Kidney (tissue), 14 donors: ENCODE data around the gene RETSAT. TPM values are rescaled to one million over a fixed set of nuclear protein-coding genes. Genes with fewer than 3 reads are reported as not detected.

Experiments
- DNase-seq, 5 donors: peaks; one replicate each; pipeline ENCODE4 v3.0.0-alpha.2; 2013 to 2020
- FAIRE-seq: peaks from 2 replicates; lab custom pipeline; 2012; peaks lifted over from hg19 to GRCh38; lab: Jason Lieb, UNC
- H3K27ac ChIP-seq, 2 donors: one replicate each; pipeline ENCODE4 v1.7.0; 2013; ENCODE audit warnings: low read depth in 2 of 2, low read length in 2 of 2, inconsistent platforms in 1 of 2
- H3K27me3 ChIP-seq: one replicate; pipeline ENCODE4 v1.7.1; 2013; ENCODE audit warnings: low read length, inconsistent platforms; ENCODE audit not compliant: control insufficient read depth, insufficient read depth
- H3K36me3 ChIP-seq, 3 donors: one replicate each; pipeline versions ENCODE4 v1.7.0 to v1.7.1; 2013; ENCODE audit warnings: low read length in 3 of 3, control low read depth in 1 of 3, inconsistent platforms in 1 of 3; ENCODE audit not compliant: insufficient read depth in 3 of 3, control insufficient read depth in 2 of 3
- H3K4me1 ChIP-seq, 3 donors: one replicate each; pipeline versions ENCODE4 v1.7.0 to v1.7.1; 2013; ENCODE audit warnings: low read length in 3 of 3, inconsistent platforms in 1 of 3, low read depth in 1 of 3; ENCODE audit not compliant: control insufficient read depth in 2 of 3, insufficient read depth in 2 of 3
- H3K4me3 ChIP-seq, 3 donors: one replicate each; pipeline versions ENCODE4 v1.7.0 to v1.8.1; 2013; ENCODE audit warnings: low read length in 3 of 3, control low read depth in 1 of 3, inconsistent platforms in 1 of 3
- H3K9ac ChIP-seq, 3 donors: one replicate each; pipeline versions ENCODE4 v1.7.0 to v1.7.1; 2013; ENCODE audit warnings: low read length in 3 of 3, control low read depth in 1 of 3, inconsistent platforms in 1 of 3
- H3K9me3 ChIP-seq, 3 donors: one replicate each; pipeline versions ENCODE4 v1.7.0 to v1.7.1; 2013; ENCODE audit warnings: low read length in 3 of 3, control low read depth in 1 of 3, inconsistent platforms in 1 of 3; ENCODE audit not compliant: control insufficient read depth in 2 of 3, insufficient read depth in 1 of 3
- intact Hi-C: fragments of 100-400 bp; cut with DNase I; formaldehyde crosslinking; loops from one replicate; pipeline ENCODE4 v1.11.1; 2022
- polyA plus RNA-seq: library from polyadenylated mRNA; stranded (reverse); fragments of 350-450 nt; fragmentation: Illumina TruSeq; extraction: RNeasy Lipid Tissue Mini Kit (QIAGEN cat#74804); gene quantifications from one replicate; pipeline ENCODE4 v1.2.3, GENCODE V29; 2014; ENCODE audit warnings: low read depth, low replicate concordance; ENCODE audit not compliant: insufficient read depth
- total RNA-seq: library from RNA; stranded (reverse); fragmentation: NEBNext Ultra II Directional; extraction: Animal tissue kit (Norgen Biotek cat#: 25700); gene quantifications from one replicate; pipeline ENCODE4 v1.2.1, GENCODE V29; 2021
- TF ChIP-seq, protein P1 (sequence below): IDR thresholded peaks from 3 replicates; pipeline ENCODE4 v1.5.1; 2012; ENCODE audit warnings: mild to moderate bottlenecking, moderate library complexity, borderline replicate concordance; ENCODE audit not compliant: insufficient read depth; ENCODE audit errors: extremely low read depth
- donor health status: control.
- donor health status: control.
- donor health status: control.
- donor health status: control.
- donor health status: control.
- donor health status: DM: yes; HTN: yes; CAD: no.
- donor health status: Normal renal cell carcinoma (clear cell type).

The RETSAT gene
- total and polyA plus RNA-seq, 2 donors from 2014 or later = 42.9 to 53.9 TPM

DNA sequence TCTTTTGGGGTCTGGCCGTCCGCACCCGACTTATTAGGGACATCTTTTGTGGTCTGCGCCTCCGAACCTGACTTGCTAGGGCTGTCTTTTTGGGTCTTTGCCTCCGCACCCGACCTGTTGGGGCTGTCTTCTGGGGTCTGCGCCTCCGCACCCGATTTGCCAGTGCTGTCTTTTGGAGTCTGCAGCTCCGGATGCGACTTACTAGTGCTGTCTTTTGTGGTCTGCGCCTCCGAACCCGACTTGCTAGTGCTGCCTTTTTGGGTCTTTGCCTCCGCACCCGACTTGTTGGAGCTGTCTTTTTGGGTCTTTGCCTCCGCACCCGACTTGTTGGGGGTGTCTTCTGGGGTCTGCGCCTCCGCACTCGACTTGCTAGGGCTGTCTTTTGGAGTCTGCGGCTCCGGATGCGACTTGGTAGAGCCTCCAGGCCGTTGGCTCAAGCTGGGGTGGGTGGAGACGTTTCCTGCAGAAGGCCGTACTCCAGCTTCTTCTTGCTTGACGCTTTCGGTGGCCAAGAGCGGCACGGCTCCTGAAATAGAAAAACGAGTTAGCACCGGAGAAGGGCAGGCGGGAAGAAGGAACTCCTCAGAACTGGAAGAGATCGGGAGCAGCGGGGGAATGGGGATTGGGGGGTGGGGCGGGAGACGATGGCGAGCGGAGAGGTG, 27.0 kb downstream of the RETSAT start:
- intact Hi-C loops = no loop called here
- DNase-seq (peak in 4 of 5 donors; percentile 58 to 85 (median 68)), FAIRE-seq (no peak)
- Histone ChIP-seq H3K9ac (peak overlapping the region; percentile 81 to 100 (median 99)), H3K4me1 (peaks cover 7 to 23% (median 14%) of the 10 kb centered on the region in 3 donors), H3K27me3 (no peaks in the 10 kb centered on the region), H3K4me3 (peak overlapping the region; percentile 81 to 99 (median 99)), H3K9me3 (no peaks in the 10 kb centered on the region), H3K27ac (peak overlapping the region; percentile 95 to 99), H3K36me3 (peaks cover 11 to 16% (median 13%) of the 10 kb centered on the region in 3 donors)
- TF ChIP-seq, protein P1, sequence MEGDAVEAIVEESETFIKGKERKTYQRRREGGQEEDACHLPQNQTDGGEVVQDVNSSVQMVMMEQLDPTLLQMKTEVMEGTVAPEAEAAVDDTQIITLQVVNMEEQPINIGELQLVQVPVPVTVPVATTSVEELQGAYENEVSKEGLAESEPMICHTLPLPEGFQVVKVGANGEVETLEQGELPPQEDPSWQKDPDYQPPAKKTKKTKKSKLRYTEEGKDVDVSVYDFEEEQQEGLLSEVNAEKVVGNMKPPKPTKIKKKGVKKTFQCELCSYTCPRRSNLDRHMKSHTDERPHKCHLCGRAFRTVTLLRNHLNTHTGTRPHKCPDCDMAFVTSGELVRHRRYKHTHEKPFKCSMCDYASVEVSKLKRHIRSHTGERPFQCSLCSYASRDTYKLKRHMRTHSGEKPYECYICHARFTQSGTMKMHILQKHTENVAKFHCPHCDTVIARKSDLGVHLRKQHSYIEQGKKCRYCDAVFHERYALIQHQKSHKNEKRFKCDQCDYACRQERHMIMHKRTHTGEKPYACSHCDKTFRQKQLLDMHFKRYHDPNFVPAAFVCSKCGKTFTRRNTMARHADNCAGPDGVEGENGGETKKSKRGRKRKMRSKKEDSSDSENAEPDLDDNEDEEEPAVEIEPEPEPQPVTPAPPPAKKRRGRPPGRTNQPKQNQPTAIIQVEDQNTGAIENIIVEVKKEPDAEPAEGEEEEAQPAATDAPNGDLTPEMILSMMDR = no peak

DNA sequence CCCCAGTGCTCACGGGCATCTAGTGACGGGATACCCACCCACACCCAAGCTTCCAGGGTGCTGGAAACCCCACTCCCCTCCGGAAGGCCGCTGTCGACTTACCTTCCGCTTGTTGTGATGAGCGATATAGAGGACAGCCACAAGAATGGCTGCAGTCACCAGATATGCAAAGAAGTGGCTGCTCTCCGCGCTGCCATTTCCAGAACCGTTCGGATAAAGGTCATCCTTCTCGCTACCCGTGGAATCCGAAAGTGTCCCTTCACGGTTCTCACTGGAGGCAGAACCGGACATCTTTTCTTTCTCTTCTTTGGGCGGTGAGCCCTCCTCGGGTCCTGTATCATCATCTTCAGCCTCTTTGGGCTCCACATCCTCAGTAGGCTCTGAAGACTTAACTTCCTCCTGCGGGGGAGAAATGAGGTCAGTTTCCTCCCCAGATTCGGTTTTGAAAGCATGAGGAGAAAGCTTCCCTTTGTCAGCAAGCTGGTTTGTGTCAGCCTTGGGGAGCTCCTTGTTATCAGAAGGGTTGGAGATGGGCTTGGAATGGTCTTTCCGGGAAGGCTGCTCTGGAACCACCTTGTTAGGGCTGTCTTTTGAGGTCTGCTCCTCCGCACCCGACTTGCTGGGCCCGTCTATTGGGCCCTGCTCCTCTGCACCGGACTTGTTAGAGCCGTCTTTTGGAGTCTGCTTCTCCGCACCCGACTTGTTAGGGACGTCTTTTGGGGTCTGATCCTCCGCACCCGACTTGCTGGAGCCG, 27.7 kb downstream of the RETSAT start:
- Histone ChIP-seq H3K9ac (peak overlapping the region; percentile 68 to 99 (median 81)), H3K9me3 (no peaks in the 10 kb centered on the region), H3K36me3 (peaks cover 11 to 23% (median 15%) of the 10 kb centered on the region in 3 donors), H3K27ac (peak overlapping the region; percentile 95 to 99), H3K4me3 (peak overlapping the region; percentile 81 to 99 (median 99)), H3K4me1 (peaks cover 7 to 23% (median 14%) of the 10 kb centered on the region in 3 donors), H3K27me3 (no peaks in the 10 kb centered on the region)
- peak in 2 of 5 donors; percentile 21 to 51 for DNase-seq
- FAIRE-seq = no peak
- TF ChIP-seq, protein P1 = no peak
- intact Hi-C loops = no loop called here

DNA sequence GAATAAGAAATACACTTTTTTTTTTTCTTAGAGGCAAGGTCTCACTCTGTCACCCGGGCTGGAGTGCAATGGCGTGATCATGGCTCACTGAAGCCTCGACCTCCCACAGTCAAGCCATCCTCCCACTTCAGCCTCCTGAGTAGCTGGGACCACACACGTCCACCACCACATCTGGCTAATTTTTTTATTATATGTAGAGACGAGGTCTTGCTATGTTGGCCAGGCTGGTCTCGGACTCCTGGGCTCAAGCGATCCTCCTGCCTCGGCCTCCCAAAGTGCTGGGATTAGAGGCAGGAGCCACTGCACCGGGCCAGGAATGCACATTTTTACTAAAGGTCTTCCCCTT, 28.9 kb downstream of the RETSAT start:
- H3K27ac ChIP-seq = peak overlapping the region; percentile 95 to 99
- peak in 1 of 5 donors; percentile 2 for DNase-seq
- no peaks in the 10 kb centered on the region for H3K9me3 ChIP-seq
- peaks cover 7 to 23% (median 14%) of the 10 kb centered on the region in 3 donors for H3K4me1 ChIP-seq
- intact Hi-C loops = no loop called here
- peaks cover 17 to 35% (median 24%) of the 10 kb centered on the region in 3 donors for H3K36me3 ChIP-seq
- peak overlapping the region; percentile 81 to 99 (median 99) for H3K4me3 ChIP-seq
- TF ChIP-seq, protein P1 = no peak
- H3K9ac ChIP-seq = peak overlapping the region in 1 of 3 donors; percentile 81
- no peaks in the 10 kb centered on the region for H3K27me3 ChIP-seq
- FAIRE-seq = no peak
